ENCODE measurements around the gene WNT16. TPM values are rescaled to one million over a fixed set of nuclear protein-coding genes. Genes with fewer than 3 reads are reported as not detected.

WNT16 gene
- total RNA-seq: not detected in 2 replicates

GRCh38 chr7:121328508-121329190, at the start of gene WNT16:
Gene WNT16, plus strand, starts transcription at chr7:121329000. Its CDS starts 293 bp downstream, at chr7:121329293.

Other genes with a start within 250 kb of the WNT16 start
- gene FAM3C, start 67.3 kb downstream of the WNT16 start, total RNA-seq: 90.5 and 99.3 TPM in 2 replicates